PC-3 (cell line): ENCODE data around the gene HBP1.

ENCODE experiments used
- EZH2phosphoT487 ChIP-seq: fragments of 300-600 bp; sonication (generic); IDR thresholded peaks from 2 replicates; pipeline ENCODE4 v1.6.1; 2018; ENCODE audit warnings: mild to moderate bottlenecking, antibody characterized with exemption, low read length, borderline replicate concordance
- TF ChIP-seq, protein P1 (sequence below): fragments of 300-600 bp; sonication (generic); conservative IDR thresholded peaks from 2 replicates; pipeline ENCODE4 v1.5.1; 2017; ENCODE audit warnings: antibody characterized with exemption, low read depth, mild to moderate bottlenecking, low read length

DNA sequence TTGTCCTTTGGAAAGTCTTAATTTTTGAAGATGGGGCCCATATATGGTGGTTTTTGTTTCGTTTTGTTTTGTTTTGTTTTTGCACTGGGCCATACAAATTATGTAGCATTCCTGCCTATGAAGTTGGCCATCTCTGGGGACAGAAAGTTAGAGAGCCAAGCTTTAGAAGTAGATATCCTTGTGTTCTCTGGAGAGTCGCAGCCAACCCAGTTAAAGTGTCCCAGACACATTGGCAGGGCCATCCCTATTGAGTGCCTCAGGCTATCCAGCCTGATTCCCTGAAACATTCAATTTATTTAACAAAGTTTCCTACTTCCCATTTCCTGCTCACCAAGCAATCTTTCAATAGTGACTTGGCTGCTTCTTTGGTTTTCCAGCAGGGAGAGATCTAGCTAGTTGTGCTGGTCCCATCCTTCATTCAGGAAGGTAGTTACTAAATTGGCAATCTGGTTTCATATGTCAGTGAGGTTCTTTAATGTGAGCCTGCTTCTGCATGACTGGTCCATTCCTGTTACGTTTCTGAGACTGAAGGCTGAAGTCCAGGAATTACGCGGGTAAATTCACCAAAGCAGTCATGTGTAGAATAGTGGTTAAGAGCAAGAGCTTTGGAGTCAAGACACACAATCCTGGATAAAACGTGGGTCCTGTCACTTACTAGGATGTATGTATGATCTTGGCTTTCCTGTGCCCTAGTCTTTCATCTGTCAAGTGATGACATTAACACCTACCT, 49.3 kb upstream of the HBP1 start:
- TF ChIP-seq, protein P1, sequence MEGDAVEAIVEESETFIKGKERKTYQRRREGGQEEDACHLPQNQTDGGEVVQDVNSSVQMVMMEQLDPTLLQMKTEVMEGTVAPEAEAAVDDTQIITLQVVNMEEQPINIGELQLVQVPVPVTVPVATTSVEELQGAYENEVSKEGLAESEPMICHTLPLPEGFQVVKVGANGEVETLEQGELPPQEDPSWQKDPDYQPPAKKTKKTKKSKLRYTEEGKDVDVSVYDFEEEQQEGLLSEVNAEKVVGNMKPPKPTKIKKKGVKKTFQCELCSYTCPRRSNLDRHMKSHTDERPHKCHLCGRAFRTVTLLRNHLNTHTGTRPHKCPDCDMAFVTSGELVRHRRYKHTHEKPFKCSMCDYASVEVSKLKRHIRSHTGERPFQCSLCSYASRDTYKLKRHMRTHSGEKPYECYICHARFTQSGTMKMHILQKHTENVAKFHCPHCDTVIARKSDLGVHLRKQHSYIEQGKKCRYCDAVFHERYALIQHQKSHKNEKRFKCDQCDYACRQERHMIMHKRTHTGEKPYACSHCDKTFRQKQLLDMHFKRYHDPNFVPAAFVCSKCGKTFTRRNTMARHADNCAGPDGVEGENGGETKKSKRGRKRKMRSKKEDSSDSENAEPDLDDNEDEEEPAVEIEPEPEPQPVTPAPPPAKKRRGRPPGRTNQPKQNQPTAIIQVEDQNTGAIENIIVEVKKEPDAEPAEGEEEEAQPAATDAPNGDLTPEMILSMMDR, result no peak
- TF ChIP-seq EZH2phosphoT487, result no peak
